Chondrocyte (in vitro differentiated cells): ENCODE data around the gene IFI30. TPM values are rescaled to one million over a fixed set of nuclear protein-coding genes. Genes with fewer than 3 reads are reported as not detected.

ENCODE experiments used
- DNase-seq: peaks from one replicate; pipeline ENCODE4 v3.0.0; 2021; ENCODE audit warnings: mixed read lengths, low spot score
- H3K27ac Mint-ChIP-seq: one replicate; pipeline ENCODE4 v1.8.0; 2021; ENCODE audit warnings: mild to moderate bottlenecking, moderate library complexity, mixed read lengths; ENCODE audit not compliant: unreplicated experiment
- H3K27me3 Mint-ChIP-seq: 2 replicates; pipeline ENCODE4 v1.8.0; 2021; ENCODE audit warnings: low read depth, mixed read lengths
- H3K36me3 Mint-ChIP-seq: 2 replicates; pipeline ENCODE4 v1.8.0; 2021; ENCODE audit warnings: low read depth, mixed read lengths
- H3K4me1 Mint-ChIP-seq: 2 replicates; pipeline ENCODE4 v1.8.0; 2021; ENCODE audit warnings: low read depth, mild to moderate bottlenecking, mixed read lengths
- H3K4me3 Mint-ChIP-seq: one replicate; pipeline ENCODE4 v1.8.0; 2021; ENCODE audit warnings: mild to moderate bottlenecking, moderate library complexity, mixed read lengths; ENCODE audit not compliant: unreplicated experiment
- H3K9me3 Mint-ChIP-seq: 2 replicates; pipeline ENCODE4 v1.8.0; 2021; ENCODE audit warnings: low read depth, mixed read lengths
- total RNA-seq: library from RNA; stranded (reverse); gene quantifications from 3 replicates; pipeline ENCODE4 v1.2.1, GENCODE V29; 2021
- TF ChIP-seq, protein P1 (sequence below): fragments of 200-600 bp; sonication (generic); IDR thresholded peaks from 2 replicates; pipeline ENCODE4 v1.5.0; 2021; ENCODE audit warnings: antibody characterized with exemption, mild to moderate bottlenecking, moderate library complexity

Gene IFI30
- total RNA-seq, 1 donor from 2014 or later: 2.1 TPM

DNA sequence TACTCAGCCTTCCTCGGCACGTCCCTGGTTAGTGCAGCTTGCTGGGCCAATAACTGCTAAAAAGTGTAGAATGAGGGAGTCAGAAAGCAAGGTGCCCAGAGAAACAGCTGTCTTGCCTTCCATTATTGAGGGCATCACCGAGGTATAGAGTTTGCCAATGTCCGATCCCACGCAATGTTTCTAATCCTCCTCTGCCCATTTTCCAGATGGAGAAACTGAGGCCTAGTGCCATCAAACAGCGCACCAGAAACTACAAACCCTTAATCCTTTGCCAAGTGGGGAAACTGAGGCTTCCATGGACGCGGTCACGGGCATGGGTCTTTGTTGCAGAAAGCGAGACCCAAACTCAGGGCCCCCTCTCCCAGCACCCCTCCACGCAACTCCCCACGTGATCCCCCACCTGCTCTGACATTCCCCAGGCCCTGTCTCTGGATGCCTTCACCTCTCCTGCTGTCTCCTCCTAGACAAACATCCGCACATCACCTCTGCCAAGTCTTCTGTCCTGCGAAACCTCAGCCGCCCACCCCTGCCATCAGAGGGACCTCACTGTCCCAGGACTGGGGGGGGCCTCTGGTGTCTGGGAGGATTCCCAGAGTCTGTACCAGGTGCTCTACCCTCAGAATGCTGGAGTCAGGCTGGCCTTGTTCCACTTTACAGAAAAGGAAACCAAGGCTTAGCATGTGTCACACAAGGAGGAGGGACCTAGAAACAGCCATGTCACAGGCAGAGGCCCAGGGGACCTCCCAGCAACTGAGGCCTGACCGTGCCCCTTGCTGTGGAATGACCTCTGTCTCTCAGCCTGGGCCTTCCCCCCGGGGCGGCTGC is 53.6 kb downstream of the IFI30 start:
- peaks cover 38% of the 10 kb centered on the region for H3K4me1 Mint-ChIP-seq
- H3K36me3 Mint-ChIP-seq: no peaks in the 10 kb centered on the region
- H3K27ac Mint-ChIP-seq: no peak overlapping the region
- no peak for DNase-seq
- TF ChIP-seq, protein P1, sequence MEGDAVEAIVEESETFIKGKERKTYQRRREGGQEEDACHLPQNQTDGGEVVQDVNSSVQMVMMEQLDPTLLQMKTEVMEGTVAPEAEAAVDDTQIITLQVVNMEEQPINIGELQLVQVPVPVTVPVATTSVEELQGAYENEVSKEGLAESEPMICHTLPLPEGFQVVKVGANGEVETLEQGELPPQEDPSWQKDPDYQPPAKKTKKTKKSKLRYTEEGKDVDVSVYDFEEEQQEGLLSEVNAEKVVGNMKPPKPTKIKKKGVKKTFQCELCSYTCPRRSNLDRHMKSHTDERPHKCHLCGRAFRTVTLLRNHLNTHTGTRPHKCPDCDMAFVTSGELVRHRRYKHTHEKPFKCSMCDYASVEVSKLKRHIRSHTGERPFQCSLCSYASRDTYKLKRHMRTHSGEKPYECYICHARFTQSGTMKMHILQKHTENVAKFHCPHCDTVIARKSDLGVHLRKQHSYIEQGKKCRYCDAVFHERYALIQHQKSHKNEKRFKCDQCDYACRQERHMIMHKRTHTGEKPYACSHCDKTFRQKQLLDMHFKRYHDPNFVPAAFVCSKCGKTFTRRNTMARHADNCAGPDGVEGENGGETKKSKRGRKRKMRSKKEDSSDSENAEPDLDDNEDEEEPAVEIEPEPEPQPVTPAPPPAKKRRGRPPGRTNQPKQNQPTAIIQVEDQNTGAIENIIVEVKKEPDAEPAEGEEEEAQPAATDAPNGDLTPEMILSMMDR: no peak
- no peak overlapping the region for H3K4me3 Mint-ChIP-seq
- H3K9me3 Mint-ChIP-seq: no peaks in the 10 kb centered on the region
- H3K27me3 Mint-ChIP-seq: peaks cover 6% of the 10 kb centered on the region

Other genes with a start within 250 kb of the IFI30 start
- 71.9 to 94.6 TPM (median 77.4 TPM) in 3 replicates for gene CCDC124, start 240.8 kb upstream of the IFI30 start, total RNA-seq
- gene KCNN1, start 206.7 kb upstream of the IFI30 start, total RNA-seq: 0.31 TPM in 1 of 3 replicates, not detected in the others
- gene ARRDC2, start 165.6 kb upstream of the IFI30 start, total RNA-seq: 12.2 to 19.8 TPM (median 17.8 TPM) in 3 replicates
- gene IL12RB1, start 86.9 kb upstream of the IFI30 start, total RNA-seq: not detected in 3 replicates
- gene MAST3, start 76.0 kb upstream of the IFI30 start, total RNA-seq: 9.7 to 10.1 TPM (median 10.0 TPM) in 3 replicates
- 67.6 to 96.3 TPM (median 73.1 TPM) in 3 replicates for gene PIK3R2, start 20.6 kb upstream of the IFI30 start, total RNA-seq
- gene MPV17L2, start 19.4 kb downstream of the IFI30 start, total RNA-seq: 10.9 to 14.2 TPM (median 12.8 TPM) in 3 replicates
- 3.4 to 6.1 TPM (median 3.8 TPM) in 3 replicates for gene RAB3A, start 30.2 kb downstream of the IFI30 start, total RNA-seq
- 2.9 to 3.4 TPM in 2 of 3 replicates, not detected in the other for gene PDE4C, start 52.6 kb downstream of the IFI30 start, total RNA-seq
- 1.6 to 4.0 TPM (median 2.4 TPM) in 3 replicates for gene IQCN, start 100.6 kb downstream of the IFI30 start, total RNA-seq
- gene JUND, start 107.8 kb downstream of the IFI30 start, total RNA-seq: 129 to 181 TPM (median 176 TPM) in 3 replicates
- 68.1 to 84.8 TPM (median 73.0 TPM) in 3 replicates for gene LSM4, start 149.3 kb downstream of the IFI30 start, total RNA-seq
- gene PGPEP1, start 166.8 kb downstream of the IFI30 start, total RNA-seq: 18.6 to 21.5 TPM (median 21.1 TPM) in 3 replicates
- 6.2 to 149 TPM (median 149 TPM) in 3 replicates for gene GDF15, start 212.3 kb downstream of the IFI30 start, total RNA-seq
- not detected in 3 replicates for gene LRRC25, start 223.8 kb downstream of the IFI30 start, total RNA-seq
- 54.8 to 72.3 TPM (median 56.3 TPM) in 3 replicates for gene SSBP4, start 245.6 kb downstream of the IFI30 start, total RNA-seq